ENCODE measurements around the gene MLLT10. TPM values are rescaled to one million over a fixed set of nuclear protein-coding genes. Genes with fewer than 3 reads are reported as not detected.
A peak's percentile ranks its signal among the peaks of the same experiment; 100 is the strongest.
"Not testable (repeated sequence)": the region's sequence is repeated elsewhere in the genome, so short reads cannot be mapped to it uniquely, and the experiment has no call there.

MLLT10 gene
- total RNA-seq, 1 donor from 2014 or later, result 65.6 TPM

GRCh38 chr10:21623291-21623690 is 89.3 kb downstream of the MLLT10 start:
- H3K4me3 Mint-ChIP-seq (ENCODE audit: low read depth), result no peak overlapping the region
- TF ChIP-seq, protein P1, sequence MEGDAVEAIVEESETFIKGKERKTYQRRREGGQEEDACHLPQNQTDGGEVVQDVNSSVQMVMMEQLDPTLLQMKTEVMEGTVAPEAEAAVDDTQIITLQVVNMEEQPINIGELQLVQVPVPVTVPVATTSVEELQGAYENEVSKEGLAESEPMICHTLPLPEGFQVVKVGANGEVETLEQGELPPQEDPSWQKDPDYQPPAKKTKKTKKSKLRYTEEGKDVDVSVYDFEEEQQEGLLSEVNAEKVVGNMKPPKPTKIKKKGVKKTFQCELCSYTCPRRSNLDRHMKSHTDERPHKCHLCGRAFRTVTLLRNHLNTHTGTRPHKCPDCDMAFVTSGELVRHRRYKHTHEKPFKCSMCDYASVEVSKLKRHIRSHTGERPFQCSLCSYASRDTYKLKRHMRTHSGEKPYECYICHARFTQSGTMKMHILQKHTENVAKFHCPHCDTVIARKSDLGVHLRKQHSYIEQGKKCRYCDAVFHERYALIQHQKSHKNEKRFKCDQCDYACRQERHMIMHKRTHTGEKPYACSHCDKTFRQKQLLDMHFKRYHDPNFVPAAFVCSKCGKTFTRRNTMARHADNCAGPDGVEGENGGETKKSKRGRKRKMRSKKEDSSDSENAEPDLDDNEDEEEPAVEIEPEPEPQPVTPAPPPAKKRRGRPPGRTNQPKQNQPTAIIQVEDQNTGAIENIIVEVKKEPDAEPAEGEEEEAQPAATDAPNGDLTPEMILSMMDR (IDR thresholded peaks at IDR 0.05; ENCODE audit: unreplicated experiment), result no peak
- peaks cover 24% of the 10 kb centered on the region for H3K36me3 Mint-ChIP-seq (ENCODE audit: insufficient read depth)
- DNase-seq (ENCODE audit: low spot score, unreplicated experiment), result no peak
- no peaks in the 10 kb centered on the region for H3K9me3 Mint-ChIP-seq (ENCODE audit: low read depth)
- H3K27me3 Mint-ChIP-seq, result no peaks in the 10 kb centered on the region
- H3K27ac Mint-ChIP-seq, result no peak overlapping the region
- H3K4me1 Mint-ChIP-seq (ENCODE audit: low read depth), result peaks cover 12% of the 10 kb centered on the region

GRCh38 chr10:21624421-21624820 is 90.4 kb downstream of the MLLT10 start:
- H3K36me3 Mint-ChIP-seq (ENCODE audit: insufficient read depth), result peaks cover 19% of the 10 kb centered on the region
- H3K4me1 Mint-ChIP-seq (ENCODE audit: low read depth), result peaks cover 12% of the 10 kb centered on the region
- not testable (repeated sequence) for H3K9me3 Mint-ChIP-seq (ENCODE audit: low read depth); DNase-seq (ENCODE audit: low spot score, unreplicated experiment); H3K4me3 Mint-ChIP-seq (ENCODE audit: low read depth); H3K27ac Mint-ChIP-seq; H3K27me3 Mint-ChIP-seq

DNA sequence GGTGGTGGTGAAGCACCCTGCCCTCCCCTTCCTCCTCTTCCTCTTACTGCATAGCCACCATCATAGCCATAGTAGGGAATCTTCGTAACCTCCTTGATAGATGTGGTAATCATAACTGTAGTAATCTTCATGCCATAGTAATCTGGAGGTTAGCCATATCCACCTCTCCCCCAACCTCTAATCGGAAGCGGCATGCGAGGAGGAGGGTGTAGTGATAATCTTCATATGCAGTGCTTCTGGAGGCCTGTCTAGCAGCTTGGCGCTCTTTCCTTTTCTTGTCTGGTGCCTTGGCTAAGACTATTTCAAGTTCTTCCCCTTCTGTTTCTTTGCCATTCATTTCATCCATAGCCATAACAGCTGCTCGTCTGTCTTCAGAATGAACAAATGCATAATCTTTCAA is 90.9 kb downstream of the MLLT10 start:
- peaks cover 19% of the 10 kb centered on the region for H3K36me3 Mint-ChIP-seq (ENCODE audit: insufficient read depth)
- H3K27ac Mint-ChIP-seq, result peak overlapping the region; percentile 16
- no peaks in the 10 kb centered on the region for H3K9me3 Mint-ChIP-seq (ENCODE audit: low read depth)
- H3K27me3 Mint-ChIP-seq, result no peaks in the 10 kb centered on the region
- peaks cover 12% of the 10 kb centered on the region for H3K4me1 Mint-ChIP-seq (ENCODE audit: low read depth)
- H3K4me3 Mint-ChIP-seq (ENCODE audit: low read depth), result no peak overlapping the region
- TF ChIP-seq, protein P1 (IDR thresholded peaks at IDR 0.05; ENCODE audit: unreplicated experiment), result no peak
- no peak for DNase-seq (ENCODE audit: low spot score, unreplicated experiment)

- no peaks in the 10 kb centered on the region for H3K9me3 Mint-ChIP-seq (ENCODE audit: low read depth)
- no peak for DNase-seq (ENCODE audit: low spot score, unreplicated experiment)
- peaks cover 12% of the 10 kb centered on the region for H3K4me1 Mint-ChIP-seq (ENCODE audit: low read depth)
- peaks cover 23% of the 10 kb centered on the region for H3K36me3 Mint-ChIP-seq (ENCODE audit: insufficient read depth)
- peak overlapping the region; percentile 16 for H3K27ac Mint-ChIP-seq
- TF ChIP-seq, protein P1 (IDR thresholded peaks at IDR 0.05; ENCODE audit: unreplicated experiment), result no peak
- H3K27me3 Mint-ChIP-seq, result no peaks in the 10 kb centered on the region
- no peak overlapping the region for H3K4me3 Mint-ChIP-seq (ENCODE audit: low read depth)
Measured at GRCh38 chr10:21625623-21626229, 91.7 kb downstream of the MLLT10 start.

- Mint-ChIP-seq H3K4me1 (ENCODE audit: low read depth) (peaks cover 15% of the 10 kb centered on the region), H3K27ac (no peak overlapping the region), H3K9me3 (ENCODE audit: low read depth) (no peaks in the 10 kb centered on the region), H3K36me3 (ENCODE audit: insufficient read depth) (peaks cover 27% of the 10 kb centered on the region), H3K4me3 (ENCODE audit: low read depth) (no peak overlapping the region), H3K27me3 (no peaks in the 10 kb centered on the region)
- DNase-seq (ENCODE audit: low spot score, unreplicated experiment), result no peak
- TF ChIP-seq, protein P1 (IDR thresholded peaks at IDR 0.05; ENCODE audit: unreplicated experiment), result no peak
Measured at GRCh38 chr10:21626457-21627161, 92.6 kb downstream of the MLLT10 start.

GRCh38 chr10:21627331-21627730 is 93.3 kb downstream of the MLLT10 start:
- Mint-ChIP-seq H3K27ac (no peak overlapping the region), H3K27me3 (no peaks in the 10 kb centered on the region), H3K4me1 (ENCODE audit: low read depth) (peaks cover 15% of the 10 kb centered on the region), H3K9me3 (ENCODE audit: low read depth) (no peaks in the 10 kb centered on the region), H3K4me3 (ENCODE audit: low read depth) (no peak overlapping the region), H3K36me3 (ENCODE audit: insufficient read depth) (peaks cover 31% of the 10 kb centered on the region)
- TF ChIP-seq, protein P1 (IDR thresholded peaks at IDR 0.05; ENCODE audit: unreplicated experiment), result no peak
- DNase-seq (ENCODE audit: low spot score, unreplicated experiment), result no peak
